H9 (cell line): ENCODE data around the gene GSTO2. TPM values are rescaled to one million over a fixed set of nuclear protein-coding genes. Genes with fewer than 3 reads are reported as not detected.

Source experiments
- DNase-seq: peaks from one replicate; pipeline ENCODE4 v3.0.0-alpha.2; 2017
- H2AFZ ChIP-seq: one replicate; pipeline ENCODE4 v1.6.1; 2013; ENCODE audit warnings: mild to moderate bottlenecking, low read length, control low read depth, moderate library complexity
- H2AK5ac ChIP-seq: 2 replicates; pipeline ENCODE4 v1.6.1; 2013; ENCODE audit warnings: low read length, control low read depth, mixed read lengths; ENCODE audit not compliant: insufficient read length
- H2BK120ac ChIP-seq: one replicate; pipeline ENCODE4 v1.6.1; 2013; ENCODE audit warnings: low read depth, mild to moderate bottlenecking, low read length, control low read depth, inconsistent platforms; ENCODE audit not compliant: poor library complexity, severe bottlenecking
- H2BK12ac ChIP-seq: 2 replicates; pipeline ENCODE4 v1.6.1; 2013; ENCODE audit warnings: low read length, control low read depth, mixed read lengths, low read depth; ENCODE audit not compliant: insufficient read length
- H2BK15ac ChIP-seq: 2 replicates; pipeline ENCODE4 v1.6.1; 2013; ENCODE audit warnings: low read depth, low read length, control low read depth
- H2BK20ac ChIP-seq: one replicate; pipeline ENCODE4 v1.6.1; 2013; ENCODE audit warnings: low read depth, mild to moderate bottlenecking, low read length, control low read depth, inconsistent platforms; ENCODE audit not compliant: poor library complexity, severe bottlenecking
- H2BK5ac ChIP-seq: 2 replicates; pipeline ENCODE4 v1.6.1; 2013; ENCODE audit warnings: low read length, control low read depth, mixed read lengths; ENCODE audit not compliant: insufficient read length
- H3K14ac ChIP-seq: 2 replicates; pipeline ENCODE4 v1.6.1; 2013; ENCODE audit warnings: low read length, control low read depth; ENCODE audit not compliant: insufficient read depth
- H3K18ac ChIP-seq: 2 replicates; pipeline ENCODE4 v1.6.1; 2013; ENCODE audit warnings: low read depth, mild to moderate bottlenecking, mixed read lengths, low read length, control low read depth; ENCODE audit not compliant: insufficient read length
- H3K23ac ChIP-seq: 2 replicates; pipeline ENCODE4 v1.6.1; 2013; ENCODE audit warnings: low read length, control low read depth, mixed read lengths, low read depth; ENCODE audit not compliant: insufficient read length
- H3K23me2 ChIP-seq: 2 replicates; pipeline ENCODE4 v1.6.1; 2013; ENCODE audit warnings: low read depth, mild to moderate bottlenecking, mixed read lengths, low read length, control low read depth; ENCODE audit not compliant: insufficient read length, poor library complexity, severe bottlenecking
- H3K27ac ChIP-seq: 2 replicates; pipeline ENCODE4 v1.5.1; 2013; ENCODE audit warnings: low read length, control low read depth, mixed read lengths, low read depth; ENCODE audit not compliant: insufficient read length
- H3K27me3 ChIP-seq: 2 replicates; pipeline ENCODE4 v1.6.1; 2013; ENCODE audit warnings: low read length, control low read depth, inconsistent platforms; ENCODE audit not compliant: insufficient read depth
- H3K4ac ChIP-seq: 2 replicates; pipeline ENCODE4 v1.6.1; 2013; ENCODE audit warnings: low read depth, mild to moderate bottlenecking, control low read depth, inconsistent platforms, low read length, moderate library complexity
- H3K4me1 ChIP-seq: 2 replicates; pipeline ENCODE4 v1.6.1; 2013; ENCODE audit warnings: low read length, control low read depth, inconsistent platforms; ENCODE audit not compliant: insufficient read depth
- H3K4me2 ChIP-seq: 2 replicates; pipeline ENCODE4 v1.6.1; 2013; ENCODE audit warnings: low read length, control low read depth, mixed read lengths; ENCODE audit not compliant: insufficient read length, insufficient read depth
- H3K56ac ChIP-seq: 2 replicates; pipeline ENCODE4 v1.6.1; 2013; ENCODE audit warnings: low read depth, mild to moderate bottlenecking, mixed read lengths, low read length, control low read depth; ENCODE audit not compliant: insufficient read length
- H3K79me1 ChIP-seq: 2 replicates; pipeline ENCODE4 v1.6.1; 2013; ENCODE audit warnings: low read depth, mild to moderate bottlenecking, moderate library complexity, low read length, control low read depth, inconsistent platforms; ENCODE audit not compliant: insufficient read depth, poor library complexity, severe bottlenecking
- H3K79me2 ChIP-seq: 2 replicates; pipeline ENCODE4 v1.6.1; 2013; ENCODE audit warnings: low read length, control low read depth, inconsistent platforms; ENCODE audit not compliant: insufficient read depth
- H3K9ac ChIP-seq: 2 replicates; pipeline ENCODE4 v1.6.1; 2013; ENCODE audit warnings: low read length, control low read depth, mixed read lengths; ENCODE audit not compliant: insufficient read length; ENCODE audit errors: extremely low read depth
- H3K9me3 ChIP-seq: one replicate; pipeline ENCODE4 v1.6.1; 2013; ENCODE audit warnings: low read depth, low read length, inconsistent platforms; ENCODE audit not compliant: control insufficient read depth
- H3T11ph ChIP-seq: one replicate; pipeline ENCODE4 v1.6.1; 2013; ENCODE audit warnings: mild to moderate bottlenecking, low read length, control low read depth, inconsistent platforms
- H4K20me1 ChIP-seq: one replicate; pipeline ENCODE4 v1.6.1; 2013; ENCODE audit not compliant: control insufficient read depth, insufficient read length, insufficient read depth
- H4K5ac ChIP-seq: 2 replicates; pipeline ENCODE4 v1.6.1; 2013; ENCODE audit warnings: low read depth, mild to moderate bottlenecking, mixed read lengths, low read length, control low read depth; ENCODE audit not compliant: insufficient read length
- H4K8ac ChIP-seq: replicated peaks from 2 replicates; pipeline ENCODE4 v1.6.1; 2013; ENCODE audit warnings: low read length, control low read depth, mixed read lengths, low read depth; ENCODE audit not compliant: insufficient read length
- H4K91ac ChIP-seq: 2 replicates; pipeline ENCODE4 v1.6.1; 2013; ENCODE audit warnings: low read depth, mild to moderate bottlenecking, moderate library complexity, mixed read lengths, low read length, control low read depth; ENCODE audit not compliant: insufficient read length
- H3K27ac Mint-ChIP-seq, 3 experiments: 2 replicates in 2 of 3; 3 replicates in 1 of 3; pipeline ENCODE4 v1.8.0; 2020 to 2021; ENCODE audit warnings: mixed read lengths in 3 of 3, mild to moderate bottlenecking in 1 of 3, moderate library complexity in 1 of 3
- H3K27me3 Mint-ChIP-seq: 2 replicates; pipeline ENCODE4 v1.8.0; 2021; ENCODE audit warnings: low read depth, mild to moderate bottlenecking, moderate library complexity, mixed read lengths
- H3K36me3 Mint-ChIP-seq, 3 experiments: 2 replicates in 2 of 3; 3 replicates in 1 of 3; pipeline ENCODE4 v1.8.0; 2020 to 2021; ENCODE audit warnings: low read depth in 3 of 3, mixed read lengths in 3 of 3; ENCODE audit not compliant: insufficient read depth in 1 of 3
- H3K4me1 Mint-ChIP-seq, 2 experiments: 2 replicates each; pipeline ENCODE4 v1.8.0; 2020; ENCODE audit warnings: mixed read lengths in 2 of 2
- H3K4me3 Mint-ChIP-seq, 2 experiments: 2 replicates in 1 of 2; 3 replicates in 1 of 2; pipeline ENCODE4 v1.8.0; 2020 to 2021; ENCODE audit warnings: mild to moderate bottlenecking in 2 of 2, mixed read lengths in 2 of 2, moderate library complexity in 1 of 2
- H3K9me3 Mint-ChIP-seq, 2 experiments: 2 replicates in 1 of 2; 3 replicates in 1 of 2; pipeline ENCODE4 v1.8.0; 2020; ENCODE audit warnings: mild to moderate bottlenecking in 2 of 2, mixed read lengths in 2 of 2, moderate library complexity in 1 of 2
- CTCF ChIP-seq: fragments of 200-600 bp; sonication (generic); conservative IDR thresholded peaks from 3 replicates; pipeline ENCODE4 v1.8.0; 2021; ENCODE audit warnings: antibody characterized with exemption, mild to moderate bottlenecking
- WGBS: extraction: QIAGEN DNeasy Blood & Tissue Kit; methylation state at CpG from one replicate; pipeline ENCODE4 v1.1.7; 2013; ENCODE audit warnings: missing lambda C conversion rate, low lambda C conversion rate, mixed read lengths; ENCODE audit not compliant: insufficient read length; ENCODE audit errors: extremely low coverage; 5-methylcytosine and 5-hydroxymethylcytosine counted together
- total RNA-seq: library from RNA; stranded (reverse); gene quantifications from 2 replicates; pipeline ENCODE4 v1.2.1, GENCODE V29; 2021

GSTO2 gene
- total RNA-seq, 1 experiment from 2014 or later: 14.5 TPM

DNA sequence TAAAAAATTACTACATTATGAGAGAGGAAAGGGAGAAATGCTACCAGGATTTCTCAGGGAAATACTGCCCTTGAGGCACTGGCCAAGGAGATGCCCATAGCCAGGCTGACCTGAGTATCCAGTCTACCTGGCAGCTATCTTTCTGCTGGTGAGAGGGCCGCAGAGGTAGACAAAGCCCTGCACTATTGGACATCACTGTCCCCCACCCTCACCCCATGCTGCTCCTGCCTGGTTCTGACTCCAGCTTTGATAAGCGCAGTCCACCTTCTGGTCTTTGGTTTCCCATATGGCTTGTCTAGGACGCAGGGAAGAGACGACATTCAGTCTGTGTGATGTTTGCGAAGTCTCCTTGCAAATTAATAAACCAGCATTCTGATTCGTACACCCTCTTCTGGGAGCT is 65.6 kb downstream of the GSTO2 start:
- Histone ChIP-seq H3K4me2 (no peak overlapping the region), H3K4me1 (peaks cover 32% of the 10 kb centered on the region; the same call in 1 of the 2 replicates), H3K27ac (no peak overlapping the region)

More for the DNA sequence above, 65.6 kb downstream of the GSTO2 start:
- Mint-ChIP-seq H3K4me3 (no peak overlapping the region), H3K9me3 (no peaks in the 10 kb centered on the region), H3K4me1 (peaks cover 72 to 77% of the 10 kb centered on the region in 2 experiments), H3K27me3 (peaks cover 3% of the 10 kb centered on the region; the same call in 1 of the 2 replicates), H3K27ac (no peak overlapping the region), H3K36me3 (peaks cover 2 to 5% (median 3%) of the 10 kb centered on the region in 3 experiments; a peak in 3 of 7 replicates)
- H2BK20ac ChIP-seq: no peak overlapping the region
- H3K27me3 ChIP-seq: no peaks in the 10 kb centered on the region
- H3K9ac ChIP-seq: no peak overlapping the region
- no peak overlapping the region for H3K56ac ChIP-seq
- no peak overlapping the region for H4K8ac ChIP-seq
- no peak overlapping the region for H2BK12ac ChIP-seq
- H3K23me2 ChIP-seq: peaks cover 12% of the 10 kb centered on the region
- no peaks in the 10 kb centered on the region for H3K9me3 ChIP-seq
- no CpG with 5 or more reads among the region's 6 CpGs for WGBS
- no peak overlapping the region for H2BK120ac ChIP-seq
- H3K14ac ChIP-seq: no peak overlapping the region
- H3K79me1 ChIP-seq: no peaks in the 10 kb centered on the region
- no peak overlapping the region for H2BK15ac ChIP-seq
- peaks cover 33% of the 10 kb centered on the region; the same call in 1 of the 2 replicates for H3K79me2 ChIP-seq
- no peak overlapping the region for H3K4ac ChIP-seq
- peaks cover 3% of the 10 kb centered on the region for H4K20me1 ChIP-seq
- no peak overlapping the region for H4K91ac ChIP-seq
- H2BK5ac ChIP-seq: no peak overlapping the region
- no peak overlapping the region for H2AFZ ChIP-seq
- H4K5ac ChIP-seq: no peak overlapping the region
- no peak overlapping the region for H3T11ph ChIP-seq
- no peak overlapping the region for H2AK5ac ChIP-seq
- no peak overlapping the region for H3K23ac ChIP-seq
- no peak for DNase-seq
- no peak overlapping the region for H3K18ac ChIP-seq
- TF ChIP-seq CTCF: no peak
